PFSK-1 (cell line): Measurements from ENCODE around the gene AANAT.

Experiments used
- FOXP2 ChIP-seq: optimal IDR thresholded peaks from 2 replicates; pipeline ENCODE3; 2011; ENCODE audit warnings: borderline replicate concordance, control low read depth, inconsistent platforms; ENCODE audit not compliant: insufficient read depth; ENCODE audit errors: extremely low read length, extremely low read depth
- POLR2AphosphoS5 ChIP-seq: IDR thresholded peaks from 2 replicates; pipeline ENCODE4 v1.6.1; 2012; ENCODE audit warnings: low read depth, mild to moderate bottlenecking, control low read depth, low read length, moderate library complexity
- SIN3A ChIP-seq: IDR thresholded peaks from 2 replicates; pipeline ENCODE4 v1.6.1; 2012; ENCODE audit warnings: mild to moderate bottlenecking, low read length, moderate library complexity, borderline replicate concordance; ENCODE audit not compliant: insufficient read depth
- TAF1 ChIP-seq: IDR thresholded peaks from 2 replicates; pipeline ENCODE4 v1.6.1; 2012; ENCODE audit warnings: low read length, control low read depth, borderline replicate concordance; ENCODE audit not compliant: insufficient read depth
- TF ChIP-seq, protein P1 (sequence below), 2 experiments: IDR thresholded peaks; 2 replicates each; pipeline versions ENCODE4 v1.6.1 to v1.8.0; 2011 to 2012; ENCODE audit warnings: low read depth in 2 of 2, low read length in 2 of 2, control low read depth in 1 of 2, inconsistent platforms in 1 of 2, mild to moderate bottlenecking in 1 of 2, moderate library complexity in 1 of 2; ENCODE audit not compliant: insufficient read depth in 1 of 2

The AANAT gene

GRCh38 chr17:76517638-76518038 lies 50.2 kb downstream of the AANAT start:
- no peak for TF ChIP-seq SIN3A
- TF ChIP-seq FOXP2: no peak
- no peak for TF ChIP-seq TAF1
- TF ChIP-seq, protein P1, sequence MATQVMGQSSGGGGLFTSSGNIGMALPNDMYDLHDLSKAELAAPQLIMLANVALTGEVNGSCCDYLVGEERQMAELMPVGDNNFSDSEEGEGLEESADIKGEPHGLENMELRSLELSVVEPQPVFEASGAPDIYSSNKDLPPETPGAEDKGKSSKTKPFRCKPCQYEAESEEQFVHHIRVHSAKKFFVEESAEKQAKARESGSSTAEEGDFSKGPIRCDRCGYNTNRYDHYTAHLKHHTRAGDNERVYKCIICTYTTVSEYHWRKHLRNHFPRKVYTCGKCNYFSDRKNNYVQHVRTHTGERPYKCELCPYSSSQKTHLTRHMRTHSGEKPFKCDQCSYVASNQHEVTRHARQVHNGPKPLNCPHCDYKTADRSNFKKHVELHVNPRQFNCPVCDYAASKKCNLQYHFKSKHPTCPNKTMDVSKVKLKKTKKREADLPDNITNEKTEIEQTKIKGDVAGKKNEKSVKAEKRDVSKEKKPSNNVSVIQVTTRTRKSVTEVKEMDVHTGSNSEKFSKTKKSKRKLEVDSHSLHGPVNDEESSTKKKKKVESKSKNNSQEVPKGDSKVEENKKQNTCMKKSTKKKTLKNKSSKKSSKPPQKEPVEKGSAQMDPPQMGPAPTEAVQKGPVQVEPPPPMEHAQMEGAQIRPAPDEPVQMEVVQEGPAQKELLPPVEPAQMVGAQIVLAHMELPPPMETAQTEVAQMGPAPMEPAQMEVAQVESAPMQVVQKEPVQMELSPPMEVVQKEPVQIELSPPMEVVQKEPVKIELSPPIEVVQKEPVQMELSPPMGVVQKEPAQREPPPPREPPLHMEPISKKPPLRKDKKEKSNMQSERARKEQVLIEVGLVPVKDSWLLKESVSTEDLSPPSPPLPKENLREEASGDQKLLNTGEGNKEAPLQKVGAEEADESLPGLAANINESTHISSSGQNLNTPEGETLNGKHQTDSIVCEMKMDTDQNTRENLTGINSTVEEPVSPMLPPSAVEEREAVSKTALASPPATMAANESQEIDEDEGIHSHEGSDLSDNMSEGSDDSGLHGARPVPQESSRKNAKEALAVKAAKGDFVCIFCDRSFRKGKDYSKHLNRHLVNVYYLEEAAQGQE (IDR thresholded peaks at IDR 0.05; ENCODE audit: insufficient read depth in 1 of 2, low read depth in 2 of 2, low read length in 2 of 2): no peak
- TF ChIP-seq POLR2AphosphoS5: no peak

DNA sequence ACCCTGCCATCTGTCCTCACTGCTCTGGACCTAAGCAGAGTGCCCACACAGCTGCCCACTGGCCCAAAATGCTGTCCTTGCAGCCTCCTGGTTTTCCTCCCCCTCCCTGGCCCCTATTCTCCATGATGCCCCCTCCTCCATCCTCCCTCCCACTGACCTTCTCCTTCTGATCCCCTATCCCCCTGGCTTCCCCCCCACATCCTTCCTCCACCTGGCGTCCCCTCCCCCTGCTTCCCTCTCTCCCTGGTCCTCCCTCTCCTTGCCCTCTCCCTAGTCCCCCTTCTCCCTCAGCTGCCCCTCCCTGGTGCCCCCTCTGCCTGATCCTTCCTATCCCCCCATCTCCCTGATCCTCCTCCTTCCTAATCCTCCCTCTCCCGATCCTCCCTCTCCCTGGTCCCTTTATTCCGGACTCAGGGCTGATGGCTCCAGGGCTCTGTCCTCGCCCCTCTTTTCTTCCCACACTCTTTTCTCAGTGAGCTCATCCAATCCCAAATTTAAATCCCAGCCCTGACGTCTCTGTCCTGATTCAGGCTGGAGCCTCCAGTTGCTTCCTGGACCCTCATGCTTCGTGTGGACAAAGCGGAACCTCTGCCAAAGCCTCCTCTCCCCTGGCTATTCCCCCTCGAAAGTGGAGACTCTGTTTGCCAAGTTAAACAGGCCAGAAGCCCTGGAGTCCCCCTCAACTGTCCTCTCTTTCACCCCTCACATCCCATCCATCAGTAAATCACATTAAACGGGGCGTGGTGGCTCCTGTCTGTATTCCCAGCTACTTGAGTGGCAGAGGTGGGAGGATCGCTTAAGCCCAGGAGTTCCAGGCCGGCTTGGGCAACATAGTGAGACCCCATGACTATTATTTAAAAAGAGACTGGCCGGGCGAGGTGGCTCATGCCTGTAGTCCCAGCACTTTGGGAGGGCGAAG lies 51.9 kb downstream of the AANAT start:
- TF ChIP-seq SIN3A (no peak), FOXP2 (no peak), POLR2AphosphoS5 (no peak), TAF1 (no peak)
- TF ChIP-seq, protein P1 (IDR thresholded peaks at IDR 0.05; ENCODE audit: insufficient read depth in 1 of 2, low read depth in 2 of 2, low read length in 2 of 2): no peak
